ENCODE results near the gene HES4.
"Not testable (repeated sequence)": the region's sequence is repeated elsewhere in the genome, so short reads cannot be mapped to it uniquely, and the experiment has no call there.

HES4 gene

GRCh38 chr1:997993-998744, 1.7 kb downstream of the HES4 start:
- no peak for DNase-seq (ENCODE audit: low spot score)

GRCh38 chr1:997713-997992, 2.2 kb downstream of the HES4 start:
- no peak for DNase-seq (ENCODE audit: low spot score)

- DNase-seq (ENCODE audit: low spot score): no peak
Observed at GRCh38 chr1:996851-997712, 2.8 kb downstream of the HES4 start.

GRCh38 chr1:995665-996633, 3.9 kb downstream of the HES4 start:
- no peak for DNase-seq (ENCODE audit: low spot score)

GRCh38 chr1:994546-994945, 5.4 kb downstream of the HES4 start:
- DNase-seq (ENCODE audit: low spot score): not testable (repeated sequence)

GRCh38 chr1:993379-993995, 6.4 kb downstream of the HES4 start:
- DNase-seq (ENCODE audit: low spot score): no peak

GRCh38 chr1:992362-992761, 7.5 kb downstream of the HES4 start:
- DNase-seq (ENCODE audit: low spot score): no peak

- no peak for DNase-seq (ENCODE audit: low spot score)
Observed at GRCh38 chr1:991895-992294, 8.0 kb downstream of the HES4 start.

GRCh38 chr1:991275-991674, 8.6 kb downstream of the HES4 start:
- not testable (repeated sequence) for DNase-seq (ENCODE audit: low spot score)

- not testable (repeated sequence) for DNase-seq (ENCODE audit: low spot score)
Observed at GRCh38 chr1:988061-988460, 11.8 kb downstream of the HES4 start.

- DNase-seq (ENCODE audit: low spot score): no peak
Observed at GRCh38 chr1:985126-985525, 14.8 kb downstream of the HES4 start.

- no peak for DNase-seq (ENCODE audit: low spot score)
Observed at GRCh38 chr1:984476-984814, 15.5 kb downstream of the HES4 start.

- DNase-seq (ENCODE audit: low spot score): no peak
Observed at GRCh38 chr1:983798-984475, 16.0 kb downstream of the HES4 start.

- DNase-seq (ENCODE audit: low spot score): no peak
Observed at GRCh38 chr1:982765-983436, 17.0 kb downstream of the HES4 start.

GRCh38 chr1:981955-982558, 17.8 kb downstream of the HES4 start, which contains the start of gene PERM1:
PERM1 (minus strand) TSS chr1:982093; CDS start chr1:981029, 1,064 bp downstream.
- no peak for DNase-seq (ENCODE audit: low spot score)

GRCh38 chr1:981491-981954, 18.4 kb downstream of the HES4 start:
- DNase-seq (ENCODE audit: low spot score): no peak

- no peak for DNase-seq (ENCODE audit: low spot score)
Observed at GRCh38 chr1:980602-981395, 19.1 kb downstream of the HES4 start.

GRCh38 chr1:980137-980571, 19.7 kb downstream of the HES4 start:
- DNase-seq (ENCODE audit: low spot score): no peak

GRCh38 chr1:979744-980072, 20.2 kb downstream of the HES4 start:
- no peak for DNase-seq (ENCODE audit: low spot score)
